Fibroblast of lung (primary cell): ENCODE measurements around the gene CFAP299.

Source experiments
- CTCF ChIP-seq, 2 donors: IDR thresholded peaks in 1 of 2; conservative IDR thresholded peaks in 1 of 2; 1 replicate in 1 of 2; 2 replicates in 1 of 2; pipeline ENCODE4 v1.5.1; 2011 to 2012; ENCODE audit warnings: low read length in 2 of 2, control low read depth in 1 of 2, inconsistent platforms in 1 of 2, low read depth in 1 of 2, mild to moderate bottlenecking in 1 of 2
- EZH2 ChIP-seq: IDR thresholded peaks from 2 replicates; pipeline ENCODE4 v1.5.1; 2012; ENCODE audit warnings: low read length, control low read depth, mild to moderate bottlenecking; ENCODE audit errors: missing control alignments

GRCh38 chr4:80611678-80611979, 276.1 kb downstream of the CFAP299 start:
- TF ChIP-seq CTCF (conservative IDR thresholded peaks at IDR 0.05 in 1 of 2, IDR thresholded peaks at IDR 0.05 in 1 of 2; ENCODE audit: low read depth in 1 of 2, low read length in 2 of 2) (no peak), EZH2 (no peak)
